ES-I3 (cell line): Measurements from ENCODE around the gene UBE2L6.
"Not testable (repeated sequence)": the region's sequence is repeated elsewhere in the genome, so short reads cannot be mapped to it uniquely, and the experiment has no call there.

Experiments used
- H3K36me3 ChIP-seq: 2 replicates; pipeline ENCODE4 v1.6.1; 2013; ENCODE audit warnings: mild to moderate bottlenecking, low read length, control low read depth, moderate library complexity; ENCODE audit not compliant: insufficient read depth
- H3K4me1 ChIP-seq: 2 replicates; pipeline ENCODE4 v1.6.1; 2013; ENCODE audit warnings: mild to moderate bottlenecking, control low read depth, low read length; ENCODE audit not compliant: insufficient read depth
- H3K9ac ChIP-seq: 2 replicates; pipeline ENCODE4 v1.6.1; 2013; ENCODE audit warnings: low read depth, mild to moderate bottlenecking, low read length, moderate library complexity
- H3K9me3 ChIP-seq: 2 replicates; pipeline ENCODE4 v1.6.1; 2013; ENCODE audit warnings: mild to moderate bottlenecking, low read length, moderate library complexity; ENCODE audit not compliant: control insufficient read depth, insufficient read depth

The UBE2L6 gene

DNA sequence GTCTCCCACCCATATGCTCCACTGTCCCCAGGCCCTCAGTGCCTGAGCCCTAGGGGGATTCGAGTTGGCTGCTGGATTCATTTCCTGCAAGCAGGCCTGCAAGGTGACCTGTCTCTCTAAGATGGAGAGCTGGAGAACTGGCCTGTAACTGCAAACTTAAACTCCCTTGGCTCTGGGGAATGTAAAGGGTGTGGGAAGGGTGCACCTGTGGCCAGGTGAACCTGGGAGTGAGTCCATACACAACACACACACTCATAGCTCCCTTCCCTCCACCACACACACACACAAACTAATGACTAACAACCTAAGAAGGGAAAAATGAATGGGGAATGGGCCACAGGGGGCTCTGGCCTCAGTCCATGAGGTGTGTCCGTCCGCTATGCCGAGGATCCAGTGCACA, 15.5 kb downstream of the UBE2L6 start:
- no peak overlapping the region for H3K9ac ChIP-seq
- peaks cover 7% of the 10 kb centered on the region; the same call in 1 of the 2 replicates for H3K4me1 ChIP-seq
- no peaks in the 10 kb centered on the region for H3K9me3 ChIP-seq
- no peaks in the 10 kb centered on the region; the same call in 1 of the 2 replicates for H3K36me3 ChIP-seq

- no peaks in the 10 kb centered on the region; the same call in 1 of the 2 replicates for H3K36me3 ChIP-seq
- no peak overlapping the region for H3K9ac ChIP-seq
- peaks cover 7% of the 10 kb centered on the region; the same call in 1 of the 2 replicates for H3K4me1 ChIP-seq
- H3K9me3 ChIP-seq: no peaks in the 10 kb centered on the region
Measured at GRCh38 chr11:57549983-57550382, 17.5 kb downstream of the UBE2L6 start.

DNA sequence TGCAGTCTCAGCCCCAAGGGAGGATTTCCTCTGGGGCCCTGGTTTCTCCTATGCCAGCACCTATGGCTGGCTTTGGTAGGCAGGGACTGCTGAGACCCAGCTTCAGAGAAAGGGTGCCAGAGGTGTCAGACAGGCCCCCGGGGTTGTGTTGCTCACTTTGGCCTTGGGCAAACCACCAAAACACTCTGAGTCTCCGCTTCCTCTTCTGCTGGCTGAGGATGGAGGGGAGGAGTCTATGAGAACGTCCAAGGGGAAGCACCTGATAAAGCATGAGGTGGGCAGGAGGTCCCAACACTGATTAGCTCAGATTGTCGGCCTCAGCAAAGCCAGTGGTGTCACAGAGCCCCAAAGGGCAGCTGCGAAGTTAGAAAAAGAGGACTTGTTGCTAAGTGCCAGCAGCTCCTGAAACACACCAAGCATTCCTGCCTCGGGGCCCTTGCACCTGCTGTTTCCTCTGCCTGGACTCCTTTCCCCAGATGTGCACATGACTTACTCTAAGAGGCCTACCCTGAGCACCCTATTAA, 19.6 kb downstream of the UBE2L6 start:
- Histone ChIP-seq H3K36me3 (no peaks in the 10 kb centered on the region; the same call in 1 of the 2 replicates), H3K9me3 (no peaks in the 10 kb centered on the region), H3K4me1 (peaks cover 17% of the 10 kb centered on the region), H3K9ac (no peak overlapping the region)

DNA sequence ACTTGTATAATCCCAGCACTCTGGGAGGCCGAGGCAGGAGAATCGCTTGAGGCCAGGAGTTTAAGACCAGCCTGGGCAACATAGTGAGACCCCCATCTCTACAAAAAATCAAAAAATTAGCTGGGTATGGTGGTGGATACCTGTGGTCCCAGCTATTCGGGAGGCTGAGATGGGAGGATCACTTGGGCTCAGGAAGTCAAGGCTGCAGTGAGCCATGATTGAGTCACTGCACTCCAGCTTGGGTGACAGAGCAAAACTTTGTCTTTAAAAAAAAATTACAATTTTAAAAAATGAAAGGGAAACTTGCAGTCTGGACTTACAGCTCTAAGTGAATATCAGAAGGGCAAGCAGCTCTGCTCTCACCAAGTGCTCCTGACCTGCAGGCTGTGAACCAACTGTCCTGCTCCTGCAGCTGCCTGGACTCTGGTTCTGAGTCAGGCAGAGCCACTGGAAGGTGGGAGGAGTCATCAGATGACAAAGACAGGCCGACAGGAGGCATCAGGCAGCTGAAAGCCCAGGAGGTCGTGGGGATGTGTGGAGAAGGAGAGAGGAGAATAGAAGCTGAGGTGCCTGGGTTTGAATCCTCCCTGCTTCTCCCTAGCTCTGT, 20.5 kb downstream of the UBE2L6 start:
- H3K9me3 ChIP-seq: no peaks in the 10 kb centered on the region
- H3K36me3 ChIP-seq: no peaks in the 10 kb centered on the region
- peaks cover 20% of the 10 kb centered on the region for H3K4me1 ChIP-seq
- H3K9ac ChIP-seq: no peak overlapping the region

DNA sequence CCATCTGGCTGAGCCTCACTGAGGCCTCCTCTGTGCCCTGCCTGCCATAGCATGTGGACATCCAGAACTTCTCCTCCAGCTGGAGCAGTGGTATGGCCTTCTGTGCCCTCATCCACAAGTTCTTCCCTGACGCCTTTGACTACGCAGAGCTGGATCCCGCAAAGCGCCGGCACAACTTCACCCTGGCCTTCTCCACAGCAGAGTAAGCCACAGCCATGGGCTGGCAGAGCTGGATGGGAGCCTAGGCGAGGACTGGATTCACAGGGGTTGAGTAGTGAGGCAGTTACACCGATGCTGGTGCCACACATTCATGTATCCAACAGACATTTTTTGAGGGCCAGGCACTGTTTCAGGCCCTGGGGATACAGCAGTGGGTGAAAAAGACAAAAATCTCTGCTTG, 21.0 kb downstream of the UBE2L6 start:
- Histone ChIP-seq H3K36me3 (no peaks in the 10 kb centered on the region), H3K4me1 (peaks cover 20% of the 10 kb centered on the region), H3K9me3 (no peaks in the 10 kb centered on the region), H3K9ac (no peak overlapping the region)

DNA sequence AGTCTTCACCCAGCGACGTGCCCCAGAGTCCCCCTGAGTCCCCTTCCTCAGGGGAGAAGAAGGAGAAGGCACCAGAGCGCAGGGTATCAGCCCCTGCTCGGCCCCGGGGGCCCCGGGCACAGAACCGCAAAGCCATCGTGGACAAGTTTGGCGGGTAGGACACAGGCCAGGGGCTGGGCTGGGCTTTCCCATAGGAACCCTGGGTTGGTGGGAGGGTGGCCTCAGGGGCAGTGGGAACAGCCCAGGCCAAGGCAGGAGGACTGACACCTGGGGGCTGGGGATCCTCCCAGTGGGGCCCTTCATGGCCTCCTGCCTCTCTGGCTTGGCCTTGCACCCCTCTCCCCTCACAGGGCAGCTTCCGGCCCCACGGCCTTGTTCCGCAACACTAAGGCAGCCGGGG, 21.6 kb downstream of the UBE2L6 start:
- H3K9ac ChIP-seq: no peak overlapping the region
- H3K4me1 ChIP-seq: peaks cover 20% of the 10 kb centered on the region
- H3K36me3 ChIP-seq: no peaks in the 10 kb centered on the region
- H3K9me3 ChIP-seq: no peaks in the 10 kb centered on the region

- Histone ChIP-seq H3K4me1 (peaks cover 20% of the 10 kb centered on the region), H3K36me3 (no peaks in the 10 kb centered on the region), H3K9me3 (no peaks in the 10 kb centered on the region), H3K9ac (no peak overlapping the region)
Measured at GRCh38 chr11:57544566-57544965, 22.9 kb downstream of the UBE2L6 start.

- Histone ChIP-seq H3K9me3 (no peaks in the 10 kb centered on the region), H3K9ac (no peak overlapping the region), H3K4me1 (peaks cover 20% of the 10 kb centered on the region)
Measured at GRCh38 chr11:57543593-57543992, 23.9 kb downstream of the UBE2L6 start.

DNA sequence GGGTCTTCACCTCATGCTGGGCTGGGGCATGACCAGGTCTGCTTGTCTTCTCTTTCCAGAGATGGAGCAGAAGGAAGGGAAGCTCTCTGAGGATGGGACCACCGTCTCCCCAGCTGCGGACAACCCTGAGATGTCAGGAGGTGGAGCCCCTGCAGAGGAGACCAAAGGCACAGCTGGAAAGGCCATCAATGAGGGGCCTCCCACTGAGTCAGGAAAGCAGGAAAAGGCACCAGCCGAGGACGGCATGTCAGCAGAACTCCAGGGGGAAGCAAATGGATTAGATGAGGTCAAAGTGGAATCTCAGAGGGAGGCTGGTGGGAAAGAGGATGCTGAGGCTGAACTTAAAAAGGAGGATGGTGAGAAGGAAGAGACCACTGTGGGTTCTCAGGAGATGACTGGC, 24.9 kb downstream of the UBE2L6 start:
- no peaks in the 10 kb centered on the region for H3K9me3 ChIP-seq
- H3K36me3 ChIP-seq: no peaks in the 10 kb centered on the region
- H3K9ac ChIP-seq: no peak overlapping the region
- H3K4me1 ChIP-seq: peaks cover 19% of the 10 kb centered on the region

More at GRCh38 chr11:57543593-57543992, 23.9 kb downstream of the UBE2L6 start:
- no peaks in the 10 kb centered on the region for H3K36me3 ChIP-seq

GRCh38 chr11:57541169-57541568, 26.3 kb downstream of the UBE2L6 start:
- Histone ChIP-seq H3K36me3 (no peaks in the 10 kb centered on the region), H3K9ac (no peak overlapping the region), H3K9me3 (no peaks in the 10 kb centered on the region), H3K4me1 (peaks cover 20% of the 10 kb centered on the region)

- Histone ChIP-seq H3K4me1 (peaks cover 20% of the 10 kb centered on the region), H3K9me3 (no peaks in the 10 kb centered on the region), H3K9ac (no peak overlapping the region), H3K36me3 (no peaks in the 10 kb centered on the region)
Measured at GRCh38 chr11:57539342-57539741, 28.1 kb downstream of the UBE2L6 start.

DNA sequence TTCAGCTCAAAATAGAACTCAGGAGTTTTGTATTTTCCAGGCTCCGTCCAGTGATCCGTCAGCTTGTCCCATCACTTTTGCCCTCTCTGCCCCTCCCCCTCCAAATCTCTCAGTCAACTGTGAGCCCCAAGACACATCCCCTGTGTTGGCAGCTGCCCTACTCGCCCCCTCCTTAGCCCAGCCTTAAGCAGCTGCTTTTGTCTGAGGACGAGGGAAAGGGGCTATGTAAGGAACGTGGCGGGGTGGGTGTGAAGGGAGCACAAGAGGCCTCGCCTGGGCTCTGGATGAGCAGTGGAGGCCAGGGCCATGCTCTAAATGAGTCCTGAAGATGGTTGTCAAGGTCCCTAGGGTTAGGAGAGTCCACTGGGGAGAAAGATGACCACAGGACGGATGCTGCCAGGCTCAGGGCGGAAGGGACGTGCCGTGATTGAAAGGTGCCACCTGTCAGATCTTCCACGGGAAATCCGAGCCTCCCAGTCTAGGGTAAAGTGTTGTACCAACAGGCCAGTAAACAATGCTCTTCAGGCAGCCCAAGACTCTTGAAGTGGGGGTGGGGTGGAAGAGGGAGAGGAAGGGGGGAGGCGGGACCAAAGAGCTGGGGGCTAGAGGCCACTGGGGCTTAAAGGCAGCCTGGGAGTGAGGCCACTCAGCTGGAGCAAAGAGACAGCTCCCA, 30.4 kb downstream of the UBE2L6 start, which contains the start of gene SMTNL1:
Gene SMTNL1 (plus strand): TSS at position 649 of the 673 bp plus-strand sequence. CDS start 5,048 bp downstream, outside the sequence.
- Histone ChIP-seq H3K9ac (no peak within 1 kb of the TSS), H3K9me3 (no peaks in the 10 kb centered on the region), H3K4me1 (peaks cover 7% of the 10 kb centered on the region; the same call in 1 of the 2 replicates), H3K36me3 (no peaks in the 10 kb centered on the region)

DNA sequence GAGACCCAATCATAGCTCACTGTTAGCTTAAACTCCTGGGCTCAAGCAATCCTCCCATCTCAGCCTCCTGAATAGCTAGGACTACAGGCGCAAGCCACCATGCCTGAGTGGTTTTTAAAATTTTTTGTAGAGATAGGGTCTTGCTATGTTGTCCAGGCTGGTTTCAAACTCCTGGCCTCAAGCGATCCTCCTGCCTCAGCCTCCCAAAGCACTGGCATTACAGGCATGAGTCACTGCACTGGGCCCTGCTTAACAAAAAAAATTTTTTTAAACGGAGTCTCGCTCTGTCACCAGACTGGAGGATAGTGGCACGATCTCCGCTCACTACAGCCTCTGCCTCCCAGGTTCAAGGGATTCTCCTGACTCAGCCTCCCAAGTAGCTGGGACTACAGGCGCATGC, 33.0 kb downstream of the UBE2L6 start:
- H3K4me1 ChIP-seq, H3K36me3 ChIP-seq, H3K9me3 ChIP-seq, H3K9ac ChIP-seq: not testable (repeated sequence)

DNA sequence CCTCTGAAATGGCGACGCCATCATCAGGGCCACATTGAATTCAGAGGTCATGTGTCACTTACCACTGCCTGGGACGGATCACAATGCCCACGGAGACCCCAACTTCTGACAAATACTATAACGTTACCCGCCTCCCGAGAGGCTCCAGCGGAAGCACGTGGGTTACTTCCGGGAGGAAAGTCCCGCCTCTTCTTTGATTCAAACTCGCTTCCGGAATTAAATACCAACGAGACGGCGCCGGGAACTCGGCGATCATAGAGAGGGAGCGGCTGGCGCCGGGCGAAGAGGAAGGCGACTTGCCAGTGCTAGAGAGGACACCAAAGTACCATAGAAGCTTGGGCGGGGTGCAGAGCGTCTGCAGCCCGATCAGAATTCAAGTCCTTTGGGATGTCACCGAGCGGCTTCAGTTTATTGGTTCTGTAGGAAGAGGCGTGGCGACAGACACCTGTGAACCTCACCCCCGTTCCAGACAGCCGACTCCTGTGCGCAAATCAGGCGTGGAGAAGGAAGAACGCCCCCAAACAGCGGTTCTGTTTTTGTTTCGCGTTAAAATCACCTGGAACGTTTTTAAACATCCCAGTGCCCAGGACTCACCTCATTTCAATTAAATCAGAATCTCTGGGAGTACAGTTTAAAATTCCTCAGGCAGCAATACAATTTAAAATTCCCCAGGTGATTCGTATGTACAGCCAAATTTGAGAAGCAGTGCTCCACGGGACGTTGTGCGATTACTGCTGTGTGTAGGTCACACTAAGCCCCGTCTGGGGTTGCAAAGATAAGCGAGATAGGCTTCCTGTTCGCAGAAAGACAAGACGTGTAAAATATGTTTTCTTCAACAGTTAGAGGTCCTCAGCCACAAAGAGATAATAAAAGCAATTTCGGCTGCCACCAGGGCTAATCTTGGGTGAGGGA, 36.6 kb downstream of the UBE2L6 start, which contains the start of gene TIMM10:
Gene TIMM10 (minus strand): TSS at position 159 of the 912 bp plus-strand sequence. CDS start 565 bp downstream, outside the sequence.
- H3K9ac ChIP-seq: peak within 1 kb of the TSS; percentile 86
- H3K4me1 ChIP-seq: peaks cover 6% of the 10 kb centered on the region
- 0 out of 2 replicates have a peak, but pooled peaks cover 7% of the 10 kb centered on the region for H3K36me3 ChIP-seq
- no peaks in the 10 kb centered on the region for H3K9me3 ChIP-seq
